ENCODE data around the gene RPH3AL. TPM values are rescaled to one million over a fixed set of nuclear protein-coding genes. Genes with fewer than 3 reads are reported as not detected.

RPH3AL gene
- total RNA-seq, 1 experiment from 2014 or later, result 3.0 TPM

GRCh38 chr17:260944-261343 is 91.7 kb downstream of the RPH3AL start:
- WGBS (ENCODE audit: extremely low coverage, insufficient read length, low lambda C conversion rate), result no CpG with 5 or more reads among the region's 4 CpGs
- Histone ChIP-seq H3K18ac (ENCODE audit: insufficient read length, low read depth, low read length) (no peak overlapping the region), H2BK15ac (ENCODE audit: low read depth, low read length) (no peak overlapping the region)

More at GRCh38 chr17:260944-261343, 91.7 kb downstream of the RPH3AL start:
- no peak overlapping the region for H4K91ac ChIP-seq (ENCODE audit: insufficient read length, low read depth, low read length)
- H3K9me3 Mint-ChIP-seq, result peaks cover 22 to 40% of the 10 kb centered on the region in 2 experiments
- peaks cover 16 to 30% (median 25%) of the 10 kb centered on the region in 3 experiments for H3K36me3 Mint-ChIP-seq (ENCODE audit: insufficient read depth in 1 of 3, low read depth in 3 of 3)
- no peak overlapping the region for H2AK5ac ChIP-seq (ENCODE audit: insufficient read length, low read length)
- H2BK120ac ChIP-seq (ENCODE audit: low read depth, low read length, poor library complexity, severe bottlenecking), result no peak overlapping the region
- H3K9me3 ChIP-seq (ENCODE audit: control insufficient read depth, low read depth, low read length), result no peaks in the 10 kb centered on the region
- no peak overlapping the region for H2AFZ ChIP-seq (ENCODE audit: low read length)
- H3K79me1 ChIP-seq (ENCODE audit: insufficient read depth, low read depth, low read length, poor library complexity, severe bottlenecking), result no peaks in the 10 kb centered on the region
- no peaks in the 10 kb centered on the region for H4K20me1 ChIP-seq (ENCODE audit: control insufficient read depth, insufficient read depth, insufficient read length)
- no peak overlapping the region for H2BK12ac ChIP-seq (ENCODE audit: insufficient read length, low read depth, low read length)
- no peak overlapping the region for H4K8ac ChIP-seq (replicated peaks; ENCODE audit: insufficient read length, low read depth, low read length)
- no peaks in the 10 kb centered on the region for H3K27me3 ChIP-seq (ENCODE audit: insufficient read depth, low read length)
- no peak for DNase-seq
- H3K27me3 Mint-ChIP-seq (ENCODE audit: low read depth), result peaks cover 44% of the 10 kb centered on the region
- no peak overlapping the region for H3K27ac ChIP-seq (ENCODE audit: insufficient read length, low read depth, low read length)
- H3K23ac ChIP-seq (ENCODE audit: insufficient read length, low read depth, low read length), result no peak overlapping the region
- H2BK5ac ChIP-seq (ENCODE audit: insufficient read length, low read length), result no peak overlapping the region
- no peak overlapping the region for H3T11ph ChIP-seq (ENCODE audit: low read length)
- peaks cover 10% of the 10 kb centered on the region for H3K4me1 ChIP-seq (ENCODE audit: insufficient read depth, low read length)
- no peak overlapping the region for H3K56ac ChIP-seq (ENCODE audit: insufficient read length, low read depth, low read length)
- H3K14ac ChIP-seq (ENCODE audit: insufficient read depth, low read length), result no peak overlapping the region
- H4K5ac ChIP-seq (ENCODE audit: insufficient read length, low read depth, low read length), result no peak overlapping the region
- H3K27ac Mint-ChIP-seq, result no peak overlapping the region; a peak in 1 of 7 replicates
- no peaks in the 10 kb centered on the region for H3K23me2 ChIP-seq (ENCODE audit: insufficient read length, low read depth, low read length, poor library complexity, severe bottlenecking)
- H3K4me2 ChIP-seq (ENCODE audit: insufficient read depth, insufficient read length, low read length), result no peak overlapping the region
- H3K4me3 Mint-ChIP-seq, result no peak overlapping the region
- peaks cover 32 to 35% of the 10 kb centered on the region in 2 experiments for H3K4me1 Mint-ChIP-seq
- TF ChIP-seq, protein P1, sequence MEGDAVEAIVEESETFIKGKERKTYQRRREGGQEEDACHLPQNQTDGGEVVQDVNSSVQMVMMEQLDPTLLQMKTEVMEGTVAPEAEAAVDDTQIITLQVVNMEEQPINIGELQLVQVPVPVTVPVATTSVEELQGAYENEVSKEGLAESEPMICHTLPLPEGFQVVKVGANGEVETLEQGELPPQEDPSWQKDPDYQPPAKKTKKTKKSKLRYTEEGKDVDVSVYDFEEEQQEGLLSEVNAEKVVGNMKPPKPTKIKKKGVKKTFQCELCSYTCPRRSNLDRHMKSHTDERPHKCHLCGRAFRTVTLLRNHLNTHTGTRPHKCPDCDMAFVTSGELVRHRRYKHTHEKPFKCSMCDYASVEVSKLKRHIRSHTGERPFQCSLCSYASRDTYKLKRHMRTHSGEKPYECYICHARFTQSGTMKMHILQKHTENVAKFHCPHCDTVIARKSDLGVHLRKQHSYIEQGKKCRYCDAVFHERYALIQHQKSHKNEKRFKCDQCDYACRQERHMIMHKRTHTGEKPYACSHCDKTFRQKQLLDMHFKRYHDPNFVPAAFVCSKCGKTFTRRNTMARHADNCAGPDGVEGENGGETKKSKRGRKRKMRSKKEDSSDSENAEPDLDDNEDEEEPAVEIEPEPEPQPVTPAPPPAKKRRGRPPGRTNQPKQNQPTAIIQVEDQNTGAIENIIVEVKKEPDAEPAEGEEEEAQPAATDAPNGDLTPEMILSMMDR (conservative IDR thresholded peaks at IDR 0.05), result no peak
- H2BK20ac ChIP-seq (ENCODE audit: low read depth, low read length, poor library complexity, severe bottlenecking), result no peak overlapping the region
- H3K9ac ChIP-seq (ENCODE audit: extremely low read depth, insufficient read length, low read length), result no peak overlapping the region
- H3K79me2 ChIP-seq (ENCODE audit: insufficient read depth, low read length), result no peaks in the 10 kb centered on the region
- H3K4ac ChIP-seq (ENCODE audit: low read depth, low read length), result no peak overlapping the region

Measured in H9 (cell line).